ENCODE measurements around the gene TAF1C. TPM values are rescaled to one million over a fixed set of nuclear protein-coding genes. Genes with fewer than 3 reads are reported as not detected.

TAF1C gene
- total and polyA plus RNA-seq, 10 donors, result 31.4 to 133 (median 73.6) TPM

- TF ChIP-seq POLR2A (IDR thresholded peaks at IDR 0.05), result no peak
- no peak for TF ChIP-seq POLR2AphosphoS5 (IDR thresholded peaks at IDR 0.05)
- TF ChIP-seq, protein P1, sequence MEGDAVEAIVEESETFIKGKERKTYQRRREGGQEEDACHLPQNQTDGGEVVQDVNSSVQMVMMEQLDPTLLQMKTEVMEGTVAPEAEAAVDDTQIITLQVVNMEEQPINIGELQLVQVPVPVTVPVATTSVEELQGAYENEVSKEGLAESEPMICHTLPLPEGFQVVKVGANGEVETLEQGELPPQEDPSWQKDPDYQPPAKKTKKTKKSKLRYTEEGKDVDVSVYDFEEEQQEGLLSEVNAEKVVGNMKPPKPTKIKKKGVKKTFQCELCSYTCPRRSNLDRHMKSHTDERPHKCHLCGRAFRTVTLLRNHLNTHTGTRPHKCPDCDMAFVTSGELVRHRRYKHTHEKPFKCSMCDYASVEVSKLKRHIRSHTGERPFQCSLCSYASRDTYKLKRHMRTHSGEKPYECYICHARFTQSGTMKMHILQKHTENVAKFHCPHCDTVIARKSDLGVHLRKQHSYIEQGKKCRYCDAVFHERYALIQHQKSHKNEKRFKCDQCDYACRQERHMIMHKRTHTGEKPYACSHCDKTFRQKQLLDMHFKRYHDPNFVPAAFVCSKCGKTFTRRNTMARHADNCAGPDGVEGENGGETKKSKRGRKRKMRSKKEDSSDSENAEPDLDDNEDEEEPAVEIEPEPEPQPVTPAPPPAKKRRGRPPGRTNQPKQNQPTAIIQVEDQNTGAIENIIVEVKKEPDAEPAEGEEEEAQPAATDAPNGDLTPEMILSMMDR (IDR thresholded peaks at IDR 0.05 in 8 of 11, conservative IDR thresholded peaks at IDR 0.05 in 3 of 11), result no peak
- H3K27me3 ChIP-seq (replicated peaks in 1 of 7), result peaks cover 0 to 31% (median 0%) of the 10 kb centered on the region in 7 donors
- H3K4me1 ChIP-seq, result peaks cover 0 to 11% (median 0%) of the 10 kb centered on the region in 6 donors
- H3K9me3 ChIP-seq, result no peaks in the 10 kb centered on the region
- DNase-seq, result no peak
- no peak overlapping the region for H3K4me3 ChIP-seq
- no peaks in the 10 kb centered on the region for H3K36me3 ChIP-seq
- WGBS, 5 donors, result 63 to 78% (median 66%) methylated on average over 7 of the region's 7 CpGs
- no peak overlapping the region for H3K27ac ChIP-seq
- intact Hi-C loops (cut with DNase I; ENCODE audit: low total_unique reads), result no loop called here
These were observed 6.6 kb upstream of the TAF1C start for GRCh38 chr16:84193480-84193879.

GRCh38 chr16:84191466-84191865 is 4.6 kb upstream of the TAF1C start:
- intact Hi-C loops (cut with DNase I; ENCODE audit: low total_unique reads), result no loop called here

DNA sequence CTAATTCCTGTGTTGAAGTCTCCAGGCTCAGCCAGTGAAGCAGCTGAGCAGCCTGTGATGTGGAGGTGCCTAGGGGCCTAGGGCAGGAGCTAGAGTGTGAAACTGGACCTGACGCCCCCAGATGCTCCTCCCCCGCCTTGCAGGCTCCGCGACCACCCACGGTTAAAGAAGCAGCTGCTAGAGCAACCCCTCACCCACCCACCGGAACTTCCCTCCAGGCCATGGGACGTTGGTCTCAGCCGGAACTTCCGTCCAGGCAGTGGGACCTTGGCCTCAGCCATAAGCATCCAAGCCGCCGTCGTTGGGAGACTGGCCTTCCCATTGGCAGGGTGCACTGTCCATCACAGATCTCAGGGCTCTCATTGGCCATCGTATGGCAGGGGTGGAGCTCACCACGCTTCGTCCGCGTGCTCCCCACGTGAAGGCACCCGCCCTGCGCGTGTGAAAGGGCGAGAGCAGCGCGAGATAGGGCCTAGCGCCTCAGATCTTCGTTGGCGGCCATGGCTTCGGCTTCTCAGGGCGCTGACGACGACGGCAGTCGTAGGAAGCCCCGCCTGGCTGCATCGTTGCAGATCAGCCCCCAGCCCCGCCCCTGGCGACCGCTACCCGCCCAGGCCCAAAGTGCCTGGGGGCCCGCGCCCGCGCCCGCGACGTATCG is 4.0 kb upstream of the TAF1C start, which contains the start of gene ADAD2:
Gene ADAD2 (plus strand): TSS at position 427 of the 658 bp plus-strand sequence. CDS start 74 bp downstream, at position 501.
- TF ChIP-seq POLR2AphosphoS5 (IDR thresholded peaks at IDR 0.05), result no peak
- TF ChIP-seq, protein P1 (IDR thresholded peaks at IDR 0.05 in 8 of 11, conservative IDR thresholded peaks at IDR 0.05 in 3 of 11), result no peak
- TF ChIP-seq POLR2A (IDR thresholded peaks at IDR 0.05), result no peak
- intact Hi-C loops (cut with DNase I; ENCODE audit: low total_unique reads), result no loop called here
- no peaks in the 10 kb centered on the region for H3K36me3 ChIP-seq
- DNase-seq, result no peak
- H3K4me1 ChIP-seq, result peaks cover 0 to 24% (median 10%) of the 10 kb centered on the region in 6 donors
- no peak within 1 kb of the TSS for H3K27ac ChIP-seq
- no peaks in the 10 kb centered on the region for H3K9me3 ChIP-seq
- H3K27me3 ChIP-seq (replicated peaks in 1 of 7), result peaks cover 0 to 16% (median 0%) of the 10 kb centered on the region in 7 donors
- WGBS, 5 donors, result 83 to 96% (median 92%) methylated on average over 16 to 47 of the region's 47 CpGs
- no peak within 1 kb of the TSS for H3K4me3 ChIP-seq

More at GRCh38 chr16:84191466-84191865, 4.6 kb upstream of the TAF1C start:
- no peak overlapping the region for H3K4me3 ChIP-seq
- H3K4me1 ChIP-seq, result peaks cover 0 to 18% (median 4%) of the 10 kb centered on the region in 6 donors
- no peak overlapping the region for H3K27ac ChIP-seq
- no peak for TF ChIP-seq POLR2A (IDR thresholded peaks at IDR 0.05)
- TF ChIP-seq, protein P1 (IDR thresholded peaks at IDR 0.05 in 8 of 11, conservative IDR thresholded peaks at IDR 0.05 in 3 of 11), result no peak
- TF ChIP-seq POLR2AphosphoS5 (IDR thresholded peaks at IDR 0.05), result no peak
- H3K36me3 ChIP-seq, result no peaks in the 10 kb centered on the region
- no peak for DNase-seq
- H3K27me3 ChIP-seq (replicated peaks in 1 of 7), result peaks cover 0 to 22% (median 0%) of the 10 kb centered on the region in 7 donors
- 92 to 97% (median 94%) methylated on average over 7 to 16 of the region's 16 CpGs for WGBS, 5 donors
- H3K9me3 ChIP-seq, result no peaks in the 10 kb centered on the region

DNA sequence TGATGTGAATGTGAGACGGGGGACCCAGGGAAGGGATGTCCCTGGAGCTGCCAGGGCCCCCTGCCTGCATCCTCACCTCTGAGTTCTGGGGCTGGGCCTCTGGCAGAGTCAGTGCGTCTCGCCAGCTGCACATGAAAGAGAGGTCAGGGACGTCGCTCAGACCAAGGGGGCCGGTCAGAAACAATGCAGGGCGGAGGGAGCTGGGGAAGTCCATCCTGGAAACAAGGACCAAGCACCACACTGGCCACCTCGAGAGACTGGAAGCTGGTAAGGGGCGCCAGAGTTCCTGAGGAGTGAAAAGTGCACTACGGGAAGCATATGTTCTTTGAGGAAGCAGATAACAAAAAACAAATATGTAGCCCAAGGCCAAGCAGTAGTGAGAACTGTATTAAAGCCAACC is 2.1 kb downstream of the TAF1C start:
- H3K27ac ChIP-seq, result peak overlapping the region in 7 of 8 donors; percentile 29 to 89 (median 84)
- no peaks in the 10 kb centered on the region for H3K9me3 ChIP-seq
- H3K27me3 ChIP-seq (replicated peaks in 1 of 7), result no peaks in the 10 kb centered on the region
- intact Hi-C loops (cut with DNase I; ENCODE audit: low total_unique reads), result no loop called here
- no peak for DNase-seq
- WGBS, 5 donors, result 73 to 89% (median 81%) methylated on average over 10 of the region's 10 CpGs
- TF ChIP-seq, protein P1 (IDR thresholded peaks at IDR 0.05 in 8 of 11, conservative IDR thresholded peaks at IDR 0.05 in 3 of 11), result no peak
- TF ChIP-seq POLR2AphosphoS5 (IDR thresholded peaks at IDR 0.05) (peak; percentile 62 to 86 (median 82)), POLR2A (IDR thresholded peaks at IDR 0.05) (no peak)
- peaks cover 0 to 74% (median 48%) of the 10 kb centered on the region in 6 donors for H3K4me1 ChIP-seq
- H3K4me3 ChIP-seq, result peak overlapping the region in 5 of 8 donors; percentile 74 to 97 (median 91)
- peaks cover 0 to 56% (median 38%) of the 10 kb centered on the region in 6 donors for H3K36me3 ChIP-seq
